GM23248 (cell line): ENCODE data around the gene TUBG1. TPM values are rescaled to one million over a fixed set of nuclear protein-coding genes. Genes with fewer than 3 reads are reported as not detected.

Experiments used
- DNase-seq: peaks from one replicate; pipeline ENCODE4 v3.0.0-alpha.2; 2015
- H2AFZ ChIP-seq: fragments of 200-600 bp; sonication (generic); 2 replicates; pipeline ENCODE4 v1.6.1; 2016; ENCODE audit warnings: antibody characterized with exemption
- H3F3A ChIP-seq: fragments of 200-600 bp; sonication (generic); 2 replicates; pipeline ENCODE4 v1.6.1; 2016; ENCODE audit warnings: mild to moderate bottlenecking, antibody characterized with exemption, mixed run types; ENCODE audit not compliant: insufficient read depth
- H3K27ac ChIP-seq: fragments of 200-600 bp; sonication (generic); 2 replicates; pipeline ENCODE4 v1.5.1; 2016; ENCODE audit warnings: mild to moderate bottlenecking
- H3K27me3 ChIP-seq: fragments of 200-600 bp; sonication (generic); replicated peaks from 2 replicates; pipeline ENCODE4 v1.6.1; 2016; ENCODE audit warnings: mild to moderate bottlenecking; ENCODE audit not compliant: insufficient read depth
- H3K36me3 ChIP-seq: fragments of 200-600 bp; sonication (generic); 2 replicates; pipeline ENCODE4 v1.6.1; 2016; ENCODE audit warnings: low read depth, mild to moderate bottlenecking
- H3K4me1 ChIP-seq: fragments of 200-600 bp; sonication (generic); 2 replicates; pipeline ENCODE4 v1.6.1; 2016; ENCODE audit warnings: mild to moderate bottlenecking; ENCODE audit not compliant: insufficient read depth
- H3K4me2 ChIP-seq: fragments of 200-600 bp; sonication (generic); one replicate; pipeline ENCODE4 v1.6.1; 2016; ENCODE audit warnings: mild to moderate bottlenecking; ENCODE audit not compliant: unreplicated experiment
- H3K4me3 ChIP-seq: fragments of 200-600 bp; sonication (generic); 2 replicates; pipeline ENCODE4 v1.5.1; 2016; ENCODE audit warnings: mild to moderate bottlenecking
- H3K79me2 ChIP-seq: fragments of 200-600 bp; sonication (generic); 2 replicates; pipeline ENCODE4 v1.6.1; 2016; ENCODE audit warnings: mild to moderate bottlenecking; ENCODE audit not compliant: insufficient read depth
- H3K9ac ChIP-seq: fragments of 200-600 bp; sonication (generic); 2 replicates; pipeline ENCODE4 v1.6.1; 2016; ENCODE audit warnings: mild to moderate bottlenecking
- H3K9me2 ChIP-seq: fragments of 200-600 bp; sonication (generic); 2 replicates; pipeline ENCODE4 v1.6.1; 2016; ENCODE audit warnings: mixed run types, mild to moderate bottlenecking, moderate library complexity; ENCODE audit not compliant: insufficient read depth
- H3K9me3 ChIP-seq: fragments of 200-600 bp; sonication (generic); one replicate; pipeline ENCODE4 v1.6.1; 2017; ENCODE audit warnings: low read depth
- H4K20me1 ChIP-seq: fragments of 200-600 bp; sonication (generic); 2 replicates; pipeline ENCODE4 v1.6.0; 2016; ENCODE audit not compliant: insufficient read depth
- EZH2 ChIP-seq: fragments of 200-600 bp; sonication (generic); IDR thresholded peaks from 2 replicates; pipeline ENCODE4 v1.6.1; 2018; ENCODE audit warnings: antibody characterized with exemption, mild to moderate bottlenecking; ENCODE audit not compliant: insufficient read depth, poor library complexity, severe bottlenecking
- EZH2phosphoT487 ChIP-seq: fragments of 200-600 bp; sonication (generic); IDR thresholded peaks from 2 replicates; pipeline ENCODE4 v1.6.1; 2018; ENCODE audit warnings: antibody characterized with exemption, moderate library complexity, mild to moderate bottlenecking, low read depth; ENCODE audit not compliant: insufficient read depth
- WGBS, 2 experiments: methylation state at CpG; one replicate each; pipeline ENCODE4 v1.1.6; 2015 to 2017; ENCODE audit warnings: low lambda C conversion rate in 2 of 2, low coverage in 1 of 2; ENCODE audit errors: missing lambda C conversion rate in 2 of 2; 5-methylcytosine and 5-hydroxymethylcytosine counted together
- in situ Hi-C: fragments of 300-500 bp; cut with MboI; formaldehyde crosslinking; loops from 2 replicates; pipeline ENCODE4 v1.15.0; 2020
- polyA plus RNA-seq: library from polyadenylated mRNA; unstranded; fragments of >200 nt; fragmentation: Nextera tagmentation; extraction: Ambion mirVana; gene quantifications from 2 replicates; pipeline ENCODE4 v1.2.1, GENCODE V29; 2016
- total RNA-seq: library from RNA; depleted of rRNA; stranded (reverse); fragments of >200 nt; shearing (Covaris generic); gene quantifications from 2 replicates; pipeline ENCODE4 v1.2.3, GENCODE V29; 2014

TUBG1 gene
- total and polyA plus RNA-seq, 2 experiments from 2014 or later: 53.0 to 95.3 TPM

- H3K27me3 ChIP-seq: no peaks in the 10 kb centered on the region
- H3K36me3 ChIP-seq: peaks cover 56% of the 10 kb centered on the region
- no peak for DNase-seq
- no peak overlapping the region for H3K4me2 ChIP-seq
- no peaks in the 10 kb centered on the region for H3K4me1 ChIP-seq
- 86 to 91% methylated on average over 9 of the region's 9 CpGs for WGBS, 2 experiments
- H4K20me1 ChIP-seq: no peaks in the 10 kb centered on the region
- in situ Hi-C loops: no loop called here
- H3F3A ChIP-seq: 0 out of 2 replicates have a peak, but pooled peaks cover 5% of the 10 kb centered on the region
- H3K9me2 ChIP-seq: no peaks in the 10 kb centered on the region
- TF ChIP-seq EZH2phosphoT487: no peak
- TF ChIP-seq EZH2: no peak
- H3K4me3 ChIP-seq: no peak overlapping the region
- no peak overlapping the region for H3K9ac ChIP-seq
- no peak overlapping the region for H2AFZ ChIP-seq
- no peaks in the 10 kb centered on the region for H3K9me3 ChIP-seq
- no peak overlapping the region for H3K27ac ChIP-seq
- H3K79me2 ChIP-seq: peaks cover 22% of the 10 kb centered on the region
Measured at GRCh38 chr17:42584880-42585279, 24.6 kb upstream of the TUBG1 start.

- Histone ChIP-seq H4K20me1 (no peaks in the 10 kb centered on the region), H3K4me3 (no peak overlapping the region), H3K27ac (no peak overlapping the region), H3K79me2 (peaks cover 22% of the 10 kb centered on the region), H3K4me1 (no peaks in the 10 kb centered on the region), H3K36me3 (peaks cover 60% of the 10 kb centered on the region), H3F3A (0 out of 2 replicates have a peak, but pooled peaks cover 5% of the 10 kb centered on the region), H3K9ac (no peak overlapping the region), H3K4me2 (no peak overlapping the region), H3K9me3 (no peaks in the 10 kb centered on the region), H2AFZ (no peak overlapping the region), H3K27me3 (no peaks in the 10 kb centered on the region), H3K9me2 (no peaks in the 10 kb centered on the region)
- no peak for TF ChIP-seq EZH2
- no peak for TF ChIP-seq EZH2phosphoT487
- in situ Hi-C loops: no loop called here
- 75 to 88% methylated on average over 1 of the region's 1 CpG for WGBS, 2 experiments
- no peak for DNase-seq
Measured at GRCh38 chr17:42585353-42585752, 24.1 kb upstream of the TUBG1 start.

GRCh38 chr17:42586514-42587230 lies 22.8 kb upstream of the TUBG1 start:
- Histone ChIP-seq H3K4me3 (no peak overlapping the region), H3K4me2 (no peak overlapping the region), H3K9me2 (no peaks in the 10 kb centered on the region), H3F3A (0 out of 2 replicates have a peak, but pooled peaks cover 5% of the 10 kb centered on the region), H3K36me3 (peaks cover 70% of the 10 kb centered on the region), H3K4me1 (no peaks in the 10 kb centered on the region), H3K79me2 (peaks cover 34% of the 10 kb centered on the region), H3K27ac (no peak overlapping the region), H3K9me3 (no peaks in the 10 kb centered on the region), H4K20me1 (no peaks in the 10 kb centered on the region), H3K27me3 (no peaks in the 10 kb centered on the region), H2AFZ (no peak overlapping the region), H3K9ac (no peak overlapping the region)
- TF ChIP-seq EZH2phosphoT487 (no peak), EZH2 (no peak)
- in situ Hi-C loops: no loop called here
- DNase-seq: no peak
- WGBS, 2 experiments: 78 to 80% methylated on average over 7 of the region's 7 CpGs

GRCh38 chr17:42590886-42591285 lies 18.6 kb upstream of the TUBG1 start:
- H2AFZ ChIP-seq: no peak overlapping the region
- 85 to 100% methylated on average over 2 of the region's 2 CpGs for WGBS, 2 experiments
- H3K9ac ChIP-seq: no peak overlapping the region
- TF ChIP-seq EZH2phosphoT487: no peak
- no peak for TF ChIP-seq EZH2
- H3K4me3 ChIP-seq: no peak overlapping the region
- no peak overlapping the region for H3K4me2 ChIP-seq
- no peaks in the 10 kb centered on the region for H3K9me3 ChIP-seq
- no peak overlapping the region for H3K27ac ChIP-seq
- H3F3A ChIP-seq: 0 out of 2 replicates have a peak, but pooled peaks cover 5% of the 10 kb centered on the region
- H3K79me2 ChIP-seq: peaks cover 76% of the 10 kb centered on the region
- no peak for DNase-seq
- no peaks in the 10 kb centered on the region for H3K9me2 ChIP-seq
- H3K4me1 ChIP-seq: no peaks in the 10 kb centered on the region
- in situ Hi-C loops: no loop called here
- no peaks in the 10 kb centered on the region for H4K20me1 ChIP-seq
- peaks cover 41% of the 10 kb centered on the region for H3K36me3 ChIP-seq
- no peaks in the 10 kb centered on the region for H3K27me3 ChIP-seq
